GM12891 (cell line): ENCODE data around the gene S100A4.
"Not testable (repeated sequence)": the region's sequence is repeated elsewhere in the genome, so short reads cannot be mapped to it uniquely, and the experiment has no call there.

Experiments
- DNase-seq: peaks from one replicate; pipeline ENCODE4 v3.0.0; 2011; ENCODE audit warnings: low spot score; ENCODE audit not compliant: insufficient read length
- FAIRE-seq: peaks from 2 replicates; lab custom pipeline; 2011; peaks lifted over from hg19 to GRCh38; lab: Jason Lieb, UNC
- PAX5 ChIP-seq: IDR thresholded peaks from 2 replicates; pipeline ENCODE4 v1.6.1; 2011; ENCODE audit warnings: low read length, moderate library complexity, mild to moderate bottlenecking; ENCODE audit not compliant: insufficient read depth, severe bottlenecking
- POLR2A ChIP-seq: IDR thresholded peaks from 2 replicates; pipeline ENCODE4 v1.6.1; 2011; ENCODE audit warnings: low read depth, low read length, control low read depth
- POLR2AphosphoS5 ChIP-seq: IDR thresholded peaks from 2 replicates; pipeline ENCODE4 v1.6.1; 2011; ENCODE audit warnings: low read depth, low read length, control low read depth
- POU2F2 ChIP-seq: IDR thresholded peaks from 2 replicates; pipeline ENCODE4 v1.6.1; 2011; ENCODE audit warnings: low read depth, mild to moderate bottlenecking, control low read depth, low read length, moderate library complexity
- SPI1 ChIP-seq: IDR thresholded peaks from 2 replicates; pipeline ENCODE4 v1.6.1; 2011; ENCODE audit warnings: low read depth, low read length, control low read depth
- TAF1 ChIP-seq: IDR thresholded peaks from 2 replicates; pipeline ENCODE4 v1.6.1; 2011; ENCODE audit warnings: low read depth, low read length, control low read depth

Gene S100A4

GRCh38 chr1:153578490-153578889 is 32.9 kb upstream of the S100A4 start:
- TF ChIP-seq PAX5 (no peak), POU2F2 (no peak), TAF1 (no peak), SPI1 (no peak), POLR2AphosphoS5 (no peak), POLR2A (no peak)
- DNase-seq (no peak), FAIRE-seq (no peak)

- no peak for TF ChIP-seq POLR2AphosphoS5
- TF ChIP-seq POU2F2, result no peak
- no peak for DNase-seq
- no peak for FAIRE-seq
Measured at GRCh38 chr1:153577624-153578051, 32.0 kb upstream of the S100A4 start.

DNA sequence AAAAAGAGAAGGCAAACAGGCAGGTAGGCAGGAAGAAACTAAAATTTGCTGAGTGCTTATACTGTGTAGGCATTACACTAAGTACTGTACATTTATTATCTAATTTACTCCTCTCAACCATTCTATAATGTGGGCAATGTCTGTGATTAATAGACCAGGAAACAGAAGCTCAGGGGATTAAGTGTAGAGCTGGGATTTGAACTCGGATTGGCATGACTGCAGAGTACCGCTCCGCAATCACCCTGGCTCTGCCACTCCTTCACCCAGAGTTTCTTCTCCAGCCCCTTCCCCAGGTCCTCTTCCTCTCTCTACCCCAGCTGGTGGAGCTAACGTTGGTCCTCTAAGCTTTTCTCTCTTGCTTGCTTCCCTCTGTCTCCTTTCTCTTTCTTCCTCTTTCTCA is 31.5 kb upstream of the S100A4 start:
- DNase-seq (no peak), FAIRE-seq (no peak)

DNA sequence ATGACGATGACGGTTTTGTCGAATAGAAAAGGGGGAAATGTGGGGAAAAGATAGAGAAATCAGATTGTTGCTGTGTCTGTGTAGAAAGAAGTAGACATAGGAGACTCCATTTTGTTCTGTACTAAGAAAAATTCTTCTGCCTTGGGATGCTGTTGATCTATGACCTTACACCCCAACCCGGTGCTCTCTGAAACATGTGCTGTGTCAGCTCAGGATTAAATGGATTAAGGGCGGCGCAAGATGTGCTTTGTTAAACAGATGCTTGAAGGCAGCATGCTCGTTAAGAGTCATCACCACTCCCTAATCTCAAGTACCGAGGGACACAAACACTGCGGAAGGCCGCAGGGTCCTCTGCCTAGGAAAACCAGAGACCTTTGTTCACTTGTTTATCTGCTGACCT is 29.9 kb upstream of the S100A4 start:
- not testable (repeated sequence) for DNase-seq

More for the DNA sequence above, 31.5 kb upstream of the S100A4 start:
- no peak for TF ChIP-seq TAF1
- TF ChIP-seq PAX5, result no peak
- no peak for TF ChIP-seq POU2F2
- no peak for TF ChIP-seq POLR2AphosphoS5
- no peak for TF ChIP-seq SPI1
- no peak for TF ChIP-seq POLR2A

DNA sequence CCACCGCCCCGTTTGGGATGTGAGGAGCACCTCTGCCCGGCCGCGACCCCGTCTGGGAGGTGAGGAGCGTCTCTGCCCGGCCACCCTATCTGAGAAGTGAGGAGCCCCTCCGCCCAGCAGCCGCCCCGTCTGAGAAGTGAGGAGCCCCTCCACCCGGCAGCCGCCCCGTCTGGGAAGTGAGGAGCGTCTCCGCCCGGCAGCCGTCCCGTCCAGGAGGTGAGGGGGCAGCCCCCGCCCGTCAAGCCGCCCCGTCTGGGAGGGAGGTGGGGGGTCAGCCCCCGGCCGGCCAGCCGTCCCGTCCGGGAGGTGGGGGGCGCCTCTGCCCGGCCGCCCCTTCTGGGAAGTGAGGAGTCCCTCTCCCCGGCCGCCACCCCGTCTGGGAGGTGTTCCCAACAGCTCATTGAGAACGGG is 29.5 kb upstream of the S100A4 start:
- not testable (repeated sequence) for DNase-seq, FAIRE-seq

More for the DNA sequence above, 29.9 kb upstream of the S100A4 start:
- FAIRE-seq, result not testable (repeated sequence)

GRCh38 chr1:153573351-153573750 is 27.7 kb upstream of the S100A4 start:
- FAIRE-seq (no peak), DNase-seq (no peak)
- TF ChIP-seq SPI1 (no peak), POLR2AphosphoS5 (no peak), POU2F2 (no peak), PAX5 (no peak), POLR2A (no peak), TAF1 (no peak)

GRCh38 chr1:153572569-153573015 is 27.0 kb upstream of the S100A4 start:
- FAIRE-seq (peak; percentile 57), DNase-seq (peak; percentile 51)
- no peak for TF ChIP-seq POLR2AphosphoS5
- no peak for TF ChIP-seq POU2F2
- TF ChIP-seq POLR2A, result no peak

DNA sequence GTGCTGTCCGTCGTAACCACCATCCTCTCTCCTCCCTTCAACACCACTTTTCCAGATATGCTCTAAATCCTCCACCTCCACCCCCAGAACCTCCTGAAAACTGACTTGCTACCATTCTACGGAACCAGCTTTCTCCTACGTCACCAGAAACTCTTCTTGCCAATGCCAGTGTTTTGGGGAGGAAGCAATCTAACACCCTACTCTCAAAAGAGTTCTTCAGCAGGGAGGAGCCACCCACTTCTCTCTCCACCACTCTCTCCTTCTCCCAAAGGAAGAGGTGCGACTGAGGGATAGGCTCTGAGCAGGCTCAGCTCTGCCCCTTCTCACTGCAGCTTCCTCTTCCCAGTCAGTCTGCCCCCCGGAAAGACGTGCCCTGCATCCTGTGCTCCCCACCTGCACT is 26.1 kb upstream of the S100A4 start:
- FAIRE-seq (no peak), DNase-seq (no peak)
- TF ChIP-seq TAF1 (no peak), SPI1 (no peak), POU2F2 (no peak), POLR2A (no peak), POLR2AphosphoS5 (no peak), PAX5 (no peak)

GRCh38 chr1:153570874-153571273 is 25.3 kb upstream of the S100A4 start:
- DNase-seq (no peak), FAIRE-seq (no peak)
- TF ChIP-seq POLR2AphosphoS5 (no peak), SPI1 (no peak), TAF1 (no peak), POLR2A (no peak), POU2F2 (no peak), PAX5 (no peak)

DNA sequence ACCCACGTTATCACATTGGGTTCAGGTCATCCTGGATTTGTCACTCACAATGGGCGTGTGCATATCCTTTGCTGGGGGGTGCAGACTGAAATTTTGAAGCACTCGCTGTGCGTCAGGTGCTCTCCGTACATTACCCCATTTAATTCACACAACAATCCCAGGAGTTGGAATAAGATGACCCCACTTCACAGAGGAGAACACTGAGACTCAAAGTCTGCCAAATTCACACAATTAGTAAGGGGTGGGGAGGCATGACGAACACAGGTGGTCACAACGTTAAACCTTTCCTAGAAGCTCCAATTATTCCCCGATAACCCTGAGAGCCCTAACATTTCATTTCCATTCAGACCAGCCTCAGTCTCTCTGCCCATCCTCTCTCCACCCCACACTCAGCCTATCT is 23.9 kb upstream of the S100A4 start:
- TF ChIP-seq POU2F2 (no peak), SPI1 (no peak), POLR2AphosphoS5 (no peak), PAX5 (no peak), POLR2A (no peak)
- FAIRE-seq (no peak), DNase-seq (no peak)

- DNase-seq, result peak; percentile 68
- FAIRE-seq, result peak; percentile 91
- TF ChIP-seq POLR2A (no peak), PAX5 (no peak), POU2F2 (no peak), TAF1 (no peak), SPI1 (no peak), POLR2AphosphoS5 (no peak)
Measured at GRCh38 chr1:153568367-153569099, 22.9 kb upstream of the S100A4 start.
